Measurements from ENCODE around the gene G2E3.

G2E3 gene

DNA sequence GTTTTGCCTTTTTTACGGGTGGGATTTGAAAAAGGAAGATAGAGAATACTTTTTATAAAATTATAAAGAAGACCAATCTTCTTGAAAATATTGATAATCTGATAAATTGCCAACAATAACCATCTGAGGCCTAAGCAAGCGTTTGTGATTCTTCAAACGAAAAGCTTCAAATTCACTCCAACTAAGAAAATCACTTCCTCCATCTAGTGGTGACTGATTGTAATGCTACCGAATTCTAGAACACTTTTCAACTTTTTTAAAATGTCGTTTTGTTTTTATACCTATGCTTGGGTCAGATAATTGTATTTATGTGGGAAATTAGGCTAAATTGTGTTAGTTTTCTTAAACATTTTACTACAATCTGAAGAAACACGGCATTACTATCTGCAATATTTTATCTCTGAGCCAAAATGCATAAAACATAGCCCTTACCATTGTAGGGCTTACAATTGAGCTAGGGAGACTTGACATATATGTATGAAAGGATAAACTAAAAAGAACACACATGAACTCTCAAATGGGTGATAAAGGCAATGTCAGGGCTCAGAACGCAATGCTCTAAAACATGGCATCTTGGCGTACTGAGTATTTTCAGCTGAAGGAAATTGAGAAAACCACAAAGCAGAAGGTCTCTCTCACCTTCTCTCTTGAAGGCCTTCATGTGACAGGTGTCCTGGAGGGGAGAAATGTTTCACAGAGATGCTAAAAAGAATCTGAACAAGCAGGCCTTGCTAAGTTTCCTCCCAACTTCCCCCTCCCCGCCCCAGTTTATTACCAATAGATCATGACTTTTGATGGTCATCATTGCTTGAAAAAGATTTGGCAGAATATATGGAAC, 36.8 kb upstream of the G2E3 start:
- ChIA-PET POLR2A (no interaction called here), CTCF (interaction anchor here (0.6 to 2.2 kb wide), 19 partner anchors 9 to 1771 kb away, joined by 3 to 7 read pairs (median 4); no protein-coding TSS in a partner anchor)
- DNase-seq (ENCODE audit: low read depth, low spot score) = no peak
- TF ChIP-seq, protein P1, sequence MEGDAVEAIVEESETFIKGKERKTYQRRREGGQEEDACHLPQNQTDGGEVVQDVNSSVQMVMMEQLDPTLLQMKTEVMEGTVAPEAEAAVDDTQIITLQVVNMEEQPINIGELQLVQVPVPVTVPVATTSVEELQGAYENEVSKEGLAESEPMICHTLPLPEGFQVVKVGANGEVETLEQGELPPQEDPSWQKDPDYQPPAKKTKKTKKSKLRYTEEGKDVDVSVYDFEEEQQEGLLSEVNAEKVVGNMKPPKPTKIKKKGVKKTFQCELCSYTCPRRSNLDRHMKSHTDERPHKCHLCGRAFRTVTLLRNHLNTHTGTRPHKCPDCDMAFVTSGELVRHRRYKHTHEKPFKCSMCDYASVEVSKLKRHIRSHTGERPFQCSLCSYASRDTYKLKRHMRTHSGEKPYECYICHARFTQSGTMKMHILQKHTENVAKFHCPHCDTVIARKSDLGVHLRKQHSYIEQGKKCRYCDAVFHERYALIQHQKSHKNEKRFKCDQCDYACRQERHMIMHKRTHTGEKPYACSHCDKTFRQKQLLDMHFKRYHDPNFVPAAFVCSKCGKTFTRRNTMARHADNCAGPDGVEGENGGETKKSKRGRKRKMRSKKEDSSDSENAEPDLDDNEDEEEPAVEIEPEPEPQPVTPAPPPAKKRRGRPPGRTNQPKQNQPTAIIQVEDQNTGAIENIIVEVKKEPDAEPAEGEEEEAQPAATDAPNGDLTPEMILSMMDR (IDR thresholded peaks at IDR 0.05; ENCODE audit: insufficient read depth, low read length, missing control alignments) = peak; percentile 58
- no peak overlapping the region for H3K4me3 ChIP-seq (ENCODE audit: low read depth, low read length)

GRCh38 chr14:30525833-30526232, 33.1 kb upstream of the G2E3 start:
- DNase-seq (ENCODE audit: low read depth, low spot score) = no peak

GRCh38 chr14:30527196-30527595, 31.8 kb upstream of the G2E3 start:
- TF ChIP-seq, protein P1 (IDR thresholded peaks at IDR 0.05; ENCODE audit: insufficient read depth, low read length, missing control alignments) = no peak
- H3K4me3 ChIP-seq (ENCODE audit: low read depth, low read length) = no peak overlapping the region
- POLR2A ChIA-PET = no interaction called here
- DNase-seq (ENCODE audit: low read depth, low spot score) = no peak
- CTCF ChIA-PET = no interaction called here

More at GRCh38 chr14:30525833-30526232, 33.1 kb upstream of the G2E3 start:
- no peak overlapping the region for H3K4me3 ChIP-seq (ENCODE audit: low read depth, low read length)
- TF ChIP-seq, protein P1 (IDR thresholded peaks at IDR 0.05; ENCODE audit: insufficient read depth, low read length, missing control alignments) = no peak
- CTCF ChIA-PET = no interaction called here
- POLR2A ChIA-PET = no interaction called here

DNA sequence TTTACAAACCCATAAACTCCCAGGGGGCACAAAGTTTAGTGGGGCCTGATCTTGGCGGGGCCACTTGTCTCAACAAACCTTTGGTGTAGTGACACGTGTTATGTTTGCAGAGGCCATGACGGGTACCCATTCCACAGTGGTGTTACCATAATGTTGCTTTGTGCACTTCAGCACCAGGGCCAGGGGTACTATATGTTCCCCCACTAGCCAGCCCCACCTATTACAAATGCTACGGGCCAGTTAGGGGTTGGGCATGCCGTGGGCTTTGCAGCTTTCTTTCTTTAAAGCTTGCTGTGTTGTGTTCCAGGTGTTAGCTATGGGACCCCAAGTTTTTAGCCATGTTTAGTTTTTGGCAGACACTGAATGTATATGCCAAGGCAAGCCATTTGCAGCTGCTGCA, 30.8 kb upstream of the G2E3 start:
- ChIA-PET CTCF (no interaction called here), POLR2A (no interaction called here)
- no peak for DNase-seq (ENCODE audit: low read depth, low spot score)
- H3K4me3 ChIP-seq (ENCODE audit: low read depth, low read length) = no peak overlapping the region
- TF ChIP-seq, protein P1 (IDR thresholded peaks at IDR 0.05; ENCODE audit: insufficient read depth, low read length, missing control alignments) = no peak

- DNase-seq (ENCODE audit: low read depth, low spot score) = no peak
- POLR2A ChIA-PET = interaction anchor here (0.7 kb wide), 1 partner anchor 56 kb away, joined by 4 read pairs; no protein-coding TSS in a partner anchor
- CTCF ChIA-PET = interaction anchor here (1.1 kb wide), 1 partner anchor 9 kb away, joined by 3 read pairs; no protein-coding TSS in a partner anchor
- H3K4me3 ChIP-seq (ENCODE audit: low read depth, low read length) = no peak overlapping the region
- TF ChIP-seq, protein P1 (IDR thresholded peaks at IDR 0.05; ENCODE audit: insufficient read depth, low read length, missing control alignments) = no peak
Observed at GRCh38 chr14:30528778-30529642, 29.9 kb upstream of the G2E3 start.

- CTCF ChIA-PET = no interaction called here
- POLR2A ChIA-PET = no interaction called here
Observed at GRCh38 chr14:30532264-30532663, 26.7 kb upstream of the G2E3 start.

More at GRCh38 chr14:30532264-30532663, 26.7 kb upstream of the G2E3 start:
- H3K4me3 ChIP-seq (ENCODE audit: low read depth, low read length) = no peak overlapping the region
- TF ChIP-seq, protein P1 (IDR thresholded peaks at IDR 0.05; ENCODE audit: insufficient read depth, low read length, missing control alignments) = no peak
- no peak for DNase-seq (ENCODE audit: low read depth, low spot score)

Measured in AG04449 (cell line).